ENCODE results near the gene SLC13A3.

Gene SLC13A3

DNA sequence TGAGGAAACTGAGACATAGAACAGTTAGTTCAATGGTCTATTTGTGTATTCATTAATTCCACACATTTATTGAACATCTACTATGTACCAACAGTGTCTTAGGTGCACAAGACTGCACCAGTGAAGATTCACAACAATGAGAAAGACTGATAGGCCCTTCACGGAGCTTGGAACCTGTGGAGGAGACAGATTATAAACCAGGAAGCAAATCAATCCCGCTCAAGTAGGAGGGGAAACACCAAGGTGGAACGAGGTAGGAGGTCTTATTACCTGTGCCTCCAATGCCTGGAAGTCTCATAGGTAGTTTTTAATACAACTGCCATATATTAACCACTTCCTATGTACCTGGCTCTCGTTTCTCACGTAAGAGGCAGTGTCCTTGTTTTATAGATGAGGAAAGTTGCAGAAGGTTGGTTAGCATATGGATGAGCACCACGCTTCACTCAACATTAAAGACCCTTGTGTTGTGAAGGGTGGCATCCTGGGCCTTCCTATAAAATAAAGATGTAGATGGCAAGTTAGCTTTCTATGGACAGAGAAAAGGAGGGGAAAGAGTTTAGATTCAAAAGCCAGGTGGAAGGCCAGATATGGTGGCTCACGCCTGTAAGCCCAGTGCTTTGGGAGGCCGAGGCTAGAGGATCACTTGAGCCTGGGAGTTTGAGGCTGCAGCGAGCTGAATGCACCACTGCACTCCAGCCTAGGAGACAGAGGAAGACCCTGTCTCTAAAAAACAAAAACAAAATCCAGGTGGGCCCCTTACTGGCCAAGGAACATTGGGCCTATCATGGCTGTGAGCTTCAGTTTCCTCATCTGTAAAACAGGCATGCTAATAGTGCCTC is 45.1 kb downstream of the SLC13A3 start:
- DNase-seq (ENCODE audit: low read depth in 2 of 2) = no peak

DNA sequence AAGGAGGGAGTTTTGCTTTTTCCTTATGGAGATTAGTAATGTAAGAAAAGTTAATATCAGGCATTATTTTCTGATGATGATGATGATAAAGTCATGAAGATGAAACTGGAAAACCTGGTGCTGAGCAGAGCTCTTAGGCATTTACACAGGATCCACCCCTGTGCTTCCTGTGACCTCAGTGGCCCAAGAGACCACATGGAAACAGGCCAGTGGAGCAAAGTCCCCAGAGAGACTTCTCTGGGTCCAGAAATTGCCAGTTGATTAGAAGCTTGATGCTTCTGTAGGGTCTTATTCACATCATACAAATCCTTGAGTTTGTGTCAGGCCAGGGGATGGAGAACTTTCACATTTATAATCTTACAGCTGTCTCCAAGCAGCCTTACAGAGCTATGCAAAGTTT is 46.1 kb downstream of the SLC13A3 start:
- no peak for DNase-seq (ENCODE audit: low read depth in 2 of 2)

DNA sequence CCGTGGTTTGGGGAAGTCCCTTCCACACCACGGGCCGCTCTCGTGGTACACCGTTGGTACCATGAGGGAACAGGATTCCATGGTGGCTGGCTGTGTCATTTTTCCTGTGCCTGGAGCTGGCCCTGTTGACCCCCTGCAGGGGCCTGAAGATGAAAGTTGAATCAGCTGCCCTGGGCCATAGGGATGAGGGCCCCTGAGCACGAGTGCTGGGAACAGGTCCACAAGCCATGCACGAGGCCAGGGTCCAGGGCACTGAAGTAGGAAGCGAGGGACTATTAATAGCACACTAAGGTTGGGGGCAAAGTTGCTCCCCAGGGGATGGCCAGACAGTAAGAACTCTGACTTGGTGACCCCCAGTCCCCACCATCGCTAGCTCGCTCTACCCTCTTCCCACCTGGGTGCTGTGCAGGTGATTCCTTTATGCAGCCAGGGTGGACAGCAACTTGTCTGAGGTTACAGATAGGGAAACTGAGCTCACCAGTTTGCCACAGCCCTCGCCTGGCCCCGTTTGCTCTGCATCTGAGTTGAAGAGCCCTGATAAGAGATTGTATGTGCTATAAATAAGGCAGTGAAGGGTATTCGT is 46.6 kb downstream of the SLC13A3 start:
- DNase-seq (ENCODE audit: low read depth in 2 of 2) = no peak

DNA sequence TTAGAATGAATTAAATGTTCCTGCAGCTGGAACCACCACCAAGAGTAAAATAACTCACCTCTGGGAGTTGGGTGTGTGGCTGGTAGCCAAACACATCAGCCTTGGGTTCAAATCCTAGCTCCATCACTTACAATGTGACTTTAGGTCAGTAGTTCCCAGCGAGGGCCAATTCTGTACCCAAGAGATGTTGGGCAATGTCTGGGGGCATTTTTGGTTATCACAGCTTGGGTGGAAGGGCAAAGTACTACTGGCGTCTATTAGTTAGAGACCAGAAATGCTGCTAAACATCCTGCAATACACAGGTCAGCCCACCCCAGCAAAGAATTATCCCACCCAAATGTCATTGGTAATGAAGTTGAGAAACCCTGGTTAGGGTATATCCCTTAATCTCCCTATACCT is 48.8 kb downstream of the SLC13A3 start:
- DNase-seq (ENCODE audit: low read depth in 2 of 2) = no peak

DNA sequence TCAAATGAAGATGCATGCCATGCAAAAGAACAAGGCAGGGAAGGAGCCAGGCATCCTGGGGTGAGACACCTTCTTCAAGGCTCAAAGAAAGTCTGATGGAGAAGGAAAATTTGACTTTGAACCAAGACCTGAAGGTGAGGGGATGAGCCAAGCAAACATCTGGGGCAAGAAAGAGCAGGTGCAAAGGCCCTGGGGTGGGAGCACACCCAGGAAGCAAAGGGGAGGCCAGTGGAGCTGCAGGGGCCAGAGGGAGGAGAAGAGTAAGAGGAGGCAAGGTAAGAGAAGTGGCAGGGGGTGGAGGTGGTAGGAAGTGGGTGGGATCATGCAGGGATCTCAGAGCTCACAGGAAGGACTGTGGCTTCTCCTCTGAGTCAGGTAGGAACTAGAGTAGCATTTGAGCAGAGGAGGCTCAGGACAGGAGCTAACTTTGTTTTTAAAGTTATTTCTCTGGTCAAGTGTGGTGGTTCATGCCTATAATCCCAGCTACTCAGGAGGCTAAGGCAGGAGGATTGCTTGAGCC is 49.6 kb downstream of the SLC13A3 start:
- DNase-seq (ENCODE audit: low read depth in 2 of 2) = no peak

DNA sequence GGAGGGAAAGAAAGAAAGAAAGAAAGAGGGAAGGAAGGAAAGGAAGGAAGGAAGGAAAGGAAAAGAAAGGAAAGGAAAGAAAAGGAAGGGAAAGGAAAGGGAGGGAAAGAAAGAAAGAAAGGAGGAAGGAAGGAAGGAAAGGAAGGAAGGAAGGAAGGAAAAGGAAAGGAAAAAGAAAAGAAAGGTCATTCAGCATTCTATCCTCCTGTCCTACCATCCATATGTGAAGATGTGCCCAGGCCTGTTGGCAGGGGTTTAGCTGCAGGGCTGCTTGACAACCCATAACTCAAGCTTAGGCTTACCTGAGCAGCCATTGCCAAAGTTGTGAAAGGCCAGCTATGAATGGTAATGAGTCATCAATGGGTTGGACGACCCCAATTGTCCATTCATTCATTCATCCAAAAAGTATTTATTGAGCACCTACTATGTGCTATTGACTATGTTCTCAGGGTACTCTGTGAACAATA is 50.9 kb downstream of the SLC13A3 start:
- no peak for DNase-seq (ENCODE audit: low read depth in 2 of 2)

DNA sequence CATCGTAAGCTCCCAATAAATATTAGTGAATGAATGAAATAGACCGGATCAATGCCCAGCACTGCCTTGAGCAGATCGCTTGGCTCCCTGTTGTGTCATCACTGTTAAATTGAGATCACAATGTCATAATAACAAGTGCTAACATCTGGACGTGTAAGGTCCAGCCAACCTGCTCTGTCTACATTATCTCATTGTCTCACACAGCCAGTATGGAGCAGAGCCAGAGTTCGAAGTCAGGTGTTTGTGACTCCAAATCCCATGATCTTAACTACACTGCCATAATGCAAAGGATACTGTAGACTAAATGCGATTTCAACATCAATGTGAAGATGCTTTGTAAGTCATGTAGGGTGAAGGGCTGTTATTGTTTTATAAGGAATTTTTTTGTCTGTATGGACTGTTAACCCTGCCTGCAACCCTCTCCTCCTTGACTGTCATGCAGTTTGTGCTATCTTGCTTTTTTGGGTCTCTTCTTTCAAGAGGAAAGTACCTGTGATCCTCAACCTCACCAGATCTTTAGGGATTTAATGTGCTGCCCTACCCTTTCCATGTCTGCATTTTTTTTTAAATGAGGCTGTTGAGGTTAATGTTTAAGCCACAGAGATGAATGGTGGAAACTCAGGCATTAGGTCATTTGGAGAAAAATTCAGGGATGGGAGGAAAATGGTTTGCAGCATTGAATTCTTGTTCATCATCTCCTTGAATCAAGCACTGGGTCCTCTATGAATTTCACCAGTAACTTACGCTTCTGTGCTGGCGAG is 51.9 kb downstream of the SLC13A3 start:
- no peak for DNase-seq (ENCODE audit: low read depth in 2 of 2)

DNA sequence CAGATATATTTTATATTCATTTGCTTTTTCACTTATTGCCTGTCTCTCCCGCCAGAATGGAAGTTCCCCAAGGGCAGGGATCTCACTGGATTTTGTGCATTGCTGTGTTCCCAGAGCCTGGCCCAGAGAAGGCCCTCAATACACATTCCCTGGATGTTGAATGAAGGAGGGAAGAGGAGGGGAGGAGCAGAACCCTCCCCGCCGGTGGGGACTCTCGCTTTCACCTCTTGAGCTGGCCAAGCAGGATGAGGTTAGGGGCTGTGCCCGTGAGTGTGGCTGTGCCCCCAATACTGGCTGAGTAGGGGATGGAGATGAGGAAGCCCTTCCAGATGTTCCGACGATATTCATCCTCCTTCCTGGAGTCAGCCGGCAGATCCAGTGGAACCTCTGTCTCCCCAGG is 55.3 kb downstream of the SLC13A3 start:
- DNase-seq (ENCODE audit: low read depth in 2 of 2) = no peak

DNA sequence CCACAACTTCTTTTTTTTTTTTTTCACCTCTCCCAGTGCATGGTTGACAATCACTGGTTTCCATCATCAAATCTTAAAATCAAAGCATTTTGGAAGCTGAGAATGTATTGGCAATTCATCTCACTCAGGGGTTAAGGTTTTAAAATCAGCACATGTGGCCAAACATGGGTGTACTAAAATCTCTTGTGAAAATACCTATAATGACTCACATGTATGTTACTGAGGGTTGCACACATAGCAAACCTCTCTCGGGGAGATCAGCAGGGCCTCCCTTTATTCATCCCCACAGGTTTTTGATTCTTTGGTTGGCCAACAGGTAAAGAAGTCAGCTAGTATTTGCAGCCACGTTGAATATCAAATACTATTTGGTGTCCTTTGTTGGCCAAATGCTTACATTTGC is 56.5 kb downstream of the SLC13A3 start:
- no peak for DNase-seq (ENCODE audit: low read depth in 2 of 2)

DNA sequence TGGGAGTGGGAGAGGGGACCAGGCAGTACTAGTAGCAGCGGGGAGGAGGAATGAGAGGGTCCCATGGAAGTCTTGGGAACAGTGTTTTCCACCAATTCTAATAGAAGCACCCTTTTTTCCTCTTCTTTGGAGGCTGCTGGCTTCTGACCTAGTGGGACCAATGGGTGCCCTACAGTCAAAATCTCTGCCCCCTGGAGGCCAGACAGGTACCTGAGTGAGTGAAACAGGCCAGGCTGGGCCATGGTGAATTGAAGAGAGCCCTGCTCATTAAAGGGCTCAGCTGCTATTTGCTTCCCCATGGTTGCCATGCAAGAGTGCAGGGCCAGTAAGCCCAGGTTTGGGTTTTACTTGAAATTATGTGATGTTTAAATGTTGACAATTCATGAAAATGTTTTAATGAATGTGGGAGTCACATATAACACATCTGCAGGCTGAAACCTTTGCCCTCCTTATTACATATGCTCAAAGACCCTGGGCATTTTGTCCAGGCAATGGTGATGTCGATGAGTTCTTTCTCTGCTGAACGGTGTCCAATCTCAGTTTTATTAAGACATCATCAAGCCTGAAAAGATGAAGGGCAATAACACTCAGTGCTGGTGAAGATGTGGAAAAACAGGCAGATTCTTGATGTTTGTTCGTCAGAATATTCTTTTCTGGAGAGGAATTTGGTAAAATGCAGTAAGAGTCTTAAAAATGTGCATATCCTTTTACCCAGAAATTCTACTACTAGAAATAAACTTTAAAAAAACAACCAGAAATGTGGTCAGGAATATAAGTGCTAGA is 58.5 kb downstream of the SLC13A3 start:
- no peak for DNase-seq (ENCODE audit: low read depth in 2 of 2)

DNA sequence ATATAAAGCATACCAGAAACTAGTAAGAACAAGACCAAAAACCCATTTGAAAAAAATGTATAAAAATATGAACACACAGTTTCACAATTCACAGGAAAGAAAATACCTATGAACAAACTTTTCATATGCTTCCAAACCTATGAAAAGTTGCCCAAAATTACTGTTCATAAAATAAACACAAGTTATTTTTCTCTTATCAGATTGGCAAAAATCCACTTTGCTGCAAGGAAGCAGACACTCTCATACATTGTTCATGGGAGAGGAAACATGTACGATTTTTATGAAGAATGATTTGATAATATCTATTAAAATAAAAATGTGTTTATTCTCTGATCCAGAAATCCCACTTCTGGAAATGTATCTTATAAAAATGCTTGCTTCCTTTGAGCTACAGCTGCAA is 60.8 kb downstream of the SLC13A3 start:
- no peak for DNase-seq (ENCODE audit: low read depth in 2 of 2)

DNA sequence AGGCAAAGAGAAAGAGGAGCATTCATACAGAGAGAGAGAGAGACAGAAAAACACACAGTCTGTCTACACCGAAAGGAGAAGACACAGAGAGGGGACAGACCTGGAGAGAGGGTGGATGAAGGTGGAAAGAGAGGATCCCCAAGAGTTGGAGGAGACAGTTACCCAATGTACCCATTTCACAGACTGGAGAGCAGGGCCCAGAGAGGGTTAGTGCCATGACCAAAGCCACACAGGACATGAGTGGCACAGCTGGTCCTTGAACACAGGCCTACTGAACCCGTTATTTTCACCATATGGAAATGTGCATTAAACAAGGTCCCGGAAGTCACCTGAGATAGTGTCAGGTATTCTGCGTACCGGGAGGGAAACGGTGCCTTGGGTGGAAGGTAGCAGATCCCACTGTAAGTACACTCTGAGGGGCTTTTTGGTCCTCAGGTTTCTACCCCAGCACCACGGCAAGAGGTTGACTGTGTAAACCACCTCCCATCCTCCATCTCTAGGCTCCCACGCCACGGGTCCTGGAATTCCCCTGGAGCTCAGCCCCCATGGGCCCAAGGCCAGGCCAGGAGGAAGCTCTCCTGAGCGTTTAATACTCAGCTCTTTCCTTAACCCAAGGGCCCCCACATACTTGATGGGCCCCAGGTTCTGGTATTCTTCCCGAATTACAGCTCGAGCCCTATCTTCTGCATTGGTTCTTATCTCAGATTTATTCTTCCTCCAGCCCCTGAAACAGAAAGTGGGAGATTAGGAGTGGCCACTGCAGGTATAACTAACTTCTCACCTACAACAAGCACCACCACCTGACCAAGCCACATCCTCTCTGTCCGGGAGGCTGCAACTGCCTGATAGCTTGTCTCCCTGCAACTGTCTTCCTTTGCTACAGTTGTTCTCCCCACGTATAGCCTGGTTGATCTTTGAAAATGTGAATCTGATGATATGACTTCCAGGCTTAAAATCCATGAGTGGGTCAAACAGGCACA is 62.4 kb downstream of the SLC13A3 start:
- DNase-seq (ENCODE audit: low read depth in 2 of 2) = no peak

DNA sequence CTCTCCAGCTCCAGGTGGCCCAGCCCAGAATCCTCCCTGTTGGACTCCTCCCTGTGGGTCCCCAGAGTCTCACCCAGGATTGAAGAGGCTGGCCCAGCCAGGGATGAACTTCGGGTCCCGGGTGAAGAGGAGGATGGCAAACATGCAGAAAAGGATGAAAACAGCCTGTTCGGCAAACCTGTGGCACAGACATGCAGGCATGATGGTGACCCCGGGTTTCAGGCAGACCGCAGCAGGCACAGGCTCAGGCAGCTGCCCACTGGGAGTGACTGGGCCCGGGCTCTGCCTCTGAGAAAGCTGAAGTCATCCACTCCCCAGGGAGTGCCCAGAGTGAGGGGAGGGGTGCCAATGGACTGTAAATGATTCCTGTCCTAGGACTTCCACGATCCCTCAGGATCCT is 63.3 kb downstream of the SLC13A3 start:
- no peak for DNase-seq (ENCODE audit: low read depth in 2 of 2)

DNA sequence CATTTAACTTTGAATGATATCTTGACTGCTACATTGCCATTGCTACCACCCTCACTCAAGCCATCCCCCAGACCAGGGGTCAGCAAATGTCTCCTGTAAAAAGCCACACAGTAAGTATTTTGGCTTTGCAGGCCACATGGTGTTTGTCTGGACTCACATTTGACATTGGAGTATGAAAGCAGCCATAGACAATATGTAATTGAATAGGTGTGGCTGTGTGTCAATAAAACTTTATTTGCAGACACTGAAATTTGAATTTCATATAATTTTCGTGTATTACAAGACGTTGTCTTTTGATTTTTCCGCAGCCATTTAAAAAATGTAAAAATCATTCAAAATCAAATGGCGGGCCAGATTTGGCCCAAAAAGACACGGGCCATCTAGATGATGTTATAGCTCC is 64.5 kb downstream of the SLC13A3 start:
- DNase-seq (ENCODE audit: low read depth in 2 of 2) = no peak

DNA sequence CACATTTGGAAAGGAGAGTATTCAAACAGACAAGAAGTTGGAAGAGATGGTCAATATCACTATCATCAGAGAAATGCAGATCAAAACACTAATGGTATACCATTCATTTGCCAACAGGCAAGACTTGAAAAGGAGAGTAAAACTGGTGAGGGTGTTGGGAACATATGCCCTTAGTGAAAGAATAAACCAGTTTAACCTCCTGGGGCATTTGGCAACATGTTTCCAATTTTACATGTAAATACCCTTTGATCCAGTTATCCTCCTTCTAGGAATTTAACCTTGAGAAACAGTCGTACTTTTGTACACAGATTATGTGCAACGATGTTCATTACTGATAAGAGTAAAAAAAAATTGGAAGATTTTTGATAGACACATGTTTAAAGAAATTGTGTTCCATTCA is 66.8 kb downstream of the SLC13A3 start:
- DNase-seq (ENCODE audit: low read depth in 2 of 2) = no peak

DNA sequence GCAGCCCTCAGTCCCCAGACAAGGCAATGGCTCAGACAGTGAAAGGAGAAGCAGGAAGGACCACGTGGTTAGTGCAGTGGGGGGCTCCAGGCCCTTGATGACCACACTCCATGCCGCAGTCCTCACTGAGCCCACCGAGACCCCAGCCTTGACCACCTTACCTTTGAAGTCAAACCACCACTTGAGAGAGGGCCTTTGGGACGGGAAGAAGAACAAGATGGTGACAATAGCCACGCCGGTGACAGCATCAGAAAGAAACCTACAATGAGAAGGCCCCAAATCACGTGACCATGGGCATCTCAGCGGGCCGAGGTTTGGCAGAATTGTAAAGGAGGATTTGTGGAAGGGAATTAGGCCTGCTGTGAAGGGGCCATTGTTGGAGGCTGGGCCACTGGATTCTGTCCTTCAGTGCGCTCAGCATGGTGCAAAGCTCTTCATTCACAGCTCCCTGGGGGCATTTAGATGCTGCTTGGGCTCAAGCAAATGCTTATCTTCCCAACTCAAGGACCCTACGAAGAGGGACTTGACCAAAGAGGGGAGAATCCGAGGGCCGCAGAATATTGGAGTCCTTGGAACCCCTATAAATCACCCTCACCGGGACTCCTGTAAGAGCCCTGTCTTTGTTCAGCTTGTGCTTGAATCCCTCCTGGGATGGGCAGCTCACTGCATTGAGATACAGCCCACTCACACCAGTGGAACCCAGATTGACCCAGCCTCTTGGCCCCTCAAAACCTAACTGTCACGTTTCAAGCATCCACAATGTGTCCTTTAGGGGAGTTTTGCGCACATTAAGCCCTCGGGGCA is 67.6 kb downstream of the SLC13A3 start:
- DNase-seq (ENCODE audit: low read depth in 2 of 2) = no peak

DNA sequence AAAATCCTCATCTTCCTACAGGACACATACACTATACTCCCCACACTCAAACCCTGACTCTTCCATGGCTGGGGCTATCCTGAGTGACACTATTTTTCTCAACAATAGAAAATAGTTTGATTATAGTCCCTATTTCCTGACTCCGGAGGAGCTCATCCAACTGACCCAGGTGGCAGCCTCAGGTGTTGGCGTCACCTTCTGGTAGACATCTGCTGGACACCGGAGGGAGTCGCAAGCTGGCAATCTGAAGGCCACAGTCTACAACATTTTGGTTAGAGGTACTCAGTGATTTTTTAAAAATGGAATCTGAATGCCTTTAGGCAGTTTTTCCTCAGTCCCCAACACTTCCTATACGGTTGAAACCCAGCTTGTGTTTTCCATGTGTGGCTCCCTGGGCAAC is 68.6 kb downstream of the SLC13A3 start:
- DNase-seq (ENCODE audit: low read depth in 2 of 2) = no peak

DNA sequence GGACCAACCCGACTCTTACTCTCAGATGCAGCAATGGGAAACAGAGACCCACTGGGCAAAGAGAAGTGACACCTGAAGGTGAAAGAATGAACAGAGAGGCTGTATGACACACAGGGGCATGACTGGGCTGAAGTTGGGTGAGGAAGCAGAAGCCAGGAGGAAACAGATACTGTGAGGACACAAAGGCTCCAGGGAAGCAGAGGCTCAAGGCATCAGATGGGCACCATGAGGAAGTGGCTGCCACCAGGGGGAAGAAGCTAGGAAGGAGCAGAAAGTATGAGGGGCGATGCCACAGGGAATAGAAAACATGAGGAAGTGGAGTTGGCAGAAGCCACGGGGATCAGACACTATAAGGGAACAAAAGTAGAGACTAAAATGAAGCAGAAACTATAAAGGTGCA is 69.9 kb downstream of the SLC13A3 start:
- no peak for DNase-seq (ENCODE audit: low read depth in 2 of 2)

DNA sequence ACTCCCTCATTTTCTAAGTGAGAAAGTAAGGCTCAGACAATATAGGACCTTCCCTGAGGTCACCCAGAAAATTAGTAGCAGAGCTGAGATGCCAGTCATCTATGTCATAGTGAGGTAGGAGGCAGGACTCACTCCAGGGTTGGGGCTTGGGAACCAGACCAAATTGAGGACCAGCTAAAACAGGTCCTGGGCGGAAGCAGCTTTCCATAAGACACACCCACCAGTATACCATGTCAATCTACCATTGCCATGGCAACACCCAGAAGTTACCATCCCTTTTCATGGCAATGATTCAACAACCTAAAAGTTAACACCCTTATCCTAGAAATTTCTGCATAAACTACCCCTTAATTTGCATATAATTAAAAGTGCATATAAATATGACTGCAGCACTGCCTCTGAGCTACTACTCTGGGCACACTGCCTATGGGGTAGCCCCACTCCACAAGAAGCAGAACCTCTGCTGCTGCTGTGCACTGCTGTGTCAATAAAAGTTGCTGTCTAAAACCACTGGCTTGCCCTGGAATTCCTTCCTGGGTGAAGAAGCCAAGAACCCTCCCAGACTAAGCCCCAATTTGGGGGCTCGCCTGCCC is 70.5 kb downstream of the SLC13A3 start:
- DNase-seq (ENCODE audit: low read depth in 2 of 2) = no peak
